ENCODE data around the gene ZNF587B.
"Not testable (repeated sequence)": the region's sequence is repeated elsewhere in the genome, so short reads cannot be mapped to it uniquely, and the experiment has no call there.

Gene ZNF587B

DNA sequence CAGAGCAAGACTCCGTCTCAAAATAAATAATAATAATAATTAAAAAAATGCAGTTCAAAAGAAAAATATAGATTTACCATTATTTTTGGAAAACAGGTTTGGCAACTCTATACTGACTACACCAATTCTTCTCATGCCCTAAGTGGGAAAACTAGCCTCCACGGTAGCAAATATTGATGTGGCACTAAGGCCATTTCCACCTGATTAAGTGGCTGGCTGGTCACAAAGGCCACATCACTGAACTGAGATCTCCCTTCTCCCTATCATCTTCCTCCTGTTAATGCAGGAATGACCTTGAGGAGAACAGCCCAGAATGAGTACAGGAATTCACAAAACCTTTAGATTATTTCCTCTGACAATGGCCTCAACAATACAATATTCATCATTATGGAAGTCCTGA, 40.1 kb downstream of the ZNF587B start:
- no peak for DNase-seq (ENCODE audit: low read depth)

DNA sequence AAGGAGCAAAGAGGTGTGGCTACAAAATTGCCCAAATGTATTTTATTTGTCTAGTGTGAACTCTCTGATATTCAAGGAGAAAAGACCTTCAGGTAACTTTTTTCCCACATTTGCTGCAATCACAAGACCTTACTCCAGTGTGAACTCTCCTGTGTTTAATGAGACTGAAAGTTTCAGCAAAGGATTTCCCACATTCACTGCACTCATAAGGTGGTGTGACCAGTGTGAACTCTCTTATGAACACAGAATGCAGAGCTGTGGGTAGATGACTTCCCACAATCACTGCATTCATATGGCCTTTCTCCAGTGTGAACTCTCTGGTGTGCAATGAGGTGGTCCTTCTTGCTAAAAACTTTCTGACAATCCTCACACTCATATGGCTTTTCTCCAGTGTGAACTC, 42.4 kb downstream of the ZNF587B start:
- DNase-seq (ENCODE audit: low read depth), result no peak

DNA sequence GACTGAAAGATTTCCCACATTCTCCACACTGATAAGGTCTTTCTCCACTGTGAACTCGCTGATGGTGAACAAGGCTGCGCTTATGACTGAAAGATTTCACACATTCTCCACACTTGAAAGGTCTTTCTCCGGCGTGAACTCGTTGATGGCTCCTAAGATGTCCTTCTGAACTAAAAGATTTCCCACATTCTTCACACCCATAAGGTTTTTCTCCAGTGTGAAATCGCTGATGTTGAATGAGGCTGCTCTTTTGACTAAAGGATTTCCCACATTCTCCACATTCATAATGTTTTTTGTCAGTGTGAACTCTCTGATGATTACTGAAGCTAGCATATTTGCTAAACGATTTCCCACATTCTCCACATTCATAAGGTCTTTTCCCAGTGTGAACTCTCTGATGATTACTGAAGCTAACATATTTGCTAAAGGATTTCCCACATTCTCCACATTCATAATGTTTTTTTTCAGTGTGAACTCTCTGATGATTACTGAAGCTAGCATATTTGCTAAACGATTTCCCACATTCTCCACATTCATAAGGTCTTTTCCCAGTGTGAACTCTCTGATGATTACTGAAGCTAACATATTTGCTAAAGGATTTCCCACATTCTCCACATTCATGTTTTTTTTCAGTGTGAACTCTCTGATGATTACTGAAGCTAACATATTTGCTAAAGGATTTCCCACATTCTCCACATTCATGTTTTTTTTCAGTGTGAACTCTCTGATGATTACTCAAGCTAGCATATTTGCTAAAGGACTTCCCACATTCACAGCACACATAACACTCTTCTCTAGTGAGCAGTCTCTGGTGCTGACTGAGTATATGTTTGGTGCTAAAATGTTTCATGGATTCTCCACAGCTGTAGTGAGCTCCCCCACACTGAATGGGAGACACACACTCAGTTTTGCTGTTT, 44.0 kb downstream of the ZNF587B start:
- not testable (repeated sequence) for DNase-seq (ENCODE audit: low read depth)

- no peak for DNase-seq (ENCODE audit: low read depth)
Measured at GRCh38 chr19:57886046-57886445, 55.9 kb downstream of the ZNF587B start.

- DNase-seq (ENCODE audit: low read depth), result no peak
Measured at GRCh38 chr19:57887195-57887941, 57.3 kb downstream of the ZNF587B start.

DNA sequence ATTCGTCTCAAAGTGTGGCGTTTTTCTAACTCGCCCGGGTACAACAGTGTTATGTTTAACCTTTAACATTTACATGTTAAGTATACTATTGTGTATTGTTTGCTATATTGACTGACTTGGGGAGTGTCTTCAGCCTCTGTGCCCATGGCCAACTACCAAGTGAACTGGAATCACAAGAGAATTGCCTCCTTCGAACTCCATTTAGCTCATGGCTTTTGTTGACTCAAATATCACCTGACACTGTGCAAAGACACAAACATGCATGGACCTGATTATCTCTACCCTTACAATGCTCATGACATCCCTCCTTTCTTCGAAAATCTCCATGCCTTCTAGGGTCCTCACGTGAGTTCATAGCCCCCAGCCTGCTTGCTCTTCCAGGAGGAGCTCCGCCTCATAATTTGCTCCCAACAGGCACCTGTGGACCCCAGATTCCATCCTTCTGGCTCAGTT, 58.0 kb downstream of the ZNF587B start:
- DNase-seq (ENCODE audit: low read depth), result no peak

DNA sequence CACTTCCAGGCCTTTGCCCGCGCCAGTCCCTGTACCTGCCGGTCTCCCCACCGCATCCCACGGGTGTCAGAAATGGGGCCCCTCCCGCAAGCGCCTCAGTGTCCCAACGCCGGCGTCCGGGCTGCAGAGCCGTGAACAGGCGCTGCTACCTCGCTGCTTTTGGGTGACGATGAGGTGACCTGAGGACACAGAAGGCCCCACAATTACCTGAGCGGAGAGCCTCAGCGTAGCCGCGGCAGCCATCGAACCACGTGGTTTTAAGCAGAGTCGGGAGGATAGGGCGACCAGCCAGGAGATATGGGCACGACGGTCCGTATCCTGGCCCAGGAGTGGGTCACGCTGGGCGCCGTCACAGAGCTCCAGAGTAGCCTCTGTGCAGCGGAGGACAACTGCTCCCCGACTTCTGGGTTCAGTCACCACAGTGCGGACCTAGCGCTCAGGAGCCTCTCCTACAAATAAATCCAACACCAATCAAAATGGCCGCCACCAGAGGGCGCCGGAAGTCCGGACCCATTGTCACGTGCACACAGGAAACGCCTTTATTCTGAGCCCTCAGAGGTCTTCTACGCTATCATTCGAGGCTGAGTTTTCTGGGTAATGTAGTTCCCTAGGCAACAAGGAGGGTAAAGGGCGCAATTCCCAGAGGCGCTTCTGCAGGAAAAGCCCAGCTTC, 58.6 kb downstream of the ZNF587B start, which contains the start of gene ZNF814:
TSS of gene ZNF814 (minus strand) at position 478 of the 672 bp plus-strand sequence. CDS start at position 243, 235 bp downstream.
- DNase-seq (ENCODE audit: low read depth), result peak; percentile 72

GRCh38 chr19:57890706-57891105, 60.6 kb downstream of the ZNF587B start:
- DNase-seq (ENCODE audit: low read depth), result not testable (repeated sequence)

All from T follicular helper cell (primary cell).